C1 segment of cervical spinal cord (tissue), 14 donors: ENCODE results near the gene BDP1.
"Not testable (repeated sequence)": the region's sequence is repeated elsewhere in the genome, so short reads cannot be mapped to it uniquely, and the experiment has no call there.

Source experiments
- DNase-seq, 14 donors: peaks; one replicate each; lab custom pipeline; 2025; lab: John Stamatoyannopoulos, UW

Gene BDP1

GRCh38 chr5:71571811-71572210 lies 116.4 kb downstream of the BDP1 start:
- DNase-seq, result not testable (repeated sequence)

DNA sequence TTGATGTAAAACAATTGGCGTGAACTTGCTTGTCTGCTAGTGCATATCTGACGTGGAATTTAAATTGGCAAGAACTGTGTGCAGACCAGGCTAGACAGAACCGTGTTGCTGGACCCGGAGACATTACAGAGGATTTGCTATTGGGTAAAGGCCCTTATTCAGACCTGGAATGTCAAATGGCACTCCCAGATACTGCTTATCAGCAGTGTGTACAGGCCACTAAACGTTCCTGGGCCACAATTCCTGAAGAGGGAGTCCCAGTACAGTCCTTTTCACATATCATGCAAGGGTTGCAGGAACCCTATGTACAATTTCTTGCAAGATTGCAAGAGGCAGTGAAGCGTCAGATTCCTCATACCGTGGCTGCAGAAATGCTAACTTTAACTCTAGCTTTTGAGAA lies 118.1 kb downstream of the BDP1 start:
- no peak for DNase-seq

GRCh38 chr5:71575588-71575987 lies 120.1 kb downstream of the BDP1 start:
- DNase-seq, result not testable (repeated sequence)

DNA sequence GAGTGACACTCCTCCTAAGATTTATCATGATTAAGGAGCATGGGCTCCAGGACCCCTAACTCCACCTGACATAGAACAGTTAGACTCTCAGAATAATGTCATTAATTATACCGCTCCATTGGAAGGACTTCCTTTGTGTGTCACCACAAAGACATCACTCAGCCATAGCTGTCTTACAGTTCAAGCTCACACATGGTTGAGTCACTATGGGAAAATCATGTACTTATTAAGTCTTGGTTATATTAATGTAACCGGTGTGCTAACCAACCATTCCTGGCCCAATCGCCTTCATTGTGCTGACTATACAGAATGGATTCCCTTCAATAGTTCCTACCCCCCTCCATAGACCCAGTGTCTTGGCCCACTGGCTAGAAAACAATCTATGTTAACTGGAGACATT lies 120.8 kb downstream of the BDP1 start:
- no peak for DNase-seq

DNA sequence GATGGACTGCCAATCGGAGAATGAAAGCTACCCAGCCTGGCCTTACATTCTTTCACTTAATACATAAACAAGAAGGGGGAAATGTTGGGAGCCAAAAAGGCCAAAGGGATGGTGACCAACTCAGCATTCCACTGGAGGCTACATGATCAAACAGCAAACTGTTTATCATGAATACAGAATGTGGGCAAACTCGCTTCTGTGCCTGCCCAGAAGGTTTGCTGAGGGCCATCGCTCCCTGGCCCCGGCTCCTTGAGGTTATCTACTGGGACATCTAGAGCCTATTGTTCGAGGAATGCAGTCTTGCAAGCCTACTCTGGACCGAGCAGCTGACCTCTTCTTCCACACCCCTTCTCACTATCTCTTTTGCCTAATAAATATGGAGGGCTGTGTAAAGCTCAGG lies 122.4 kb downstream of the BDP1 start:
- not testable (repeated sequence) for DNase-seq

DNA sequence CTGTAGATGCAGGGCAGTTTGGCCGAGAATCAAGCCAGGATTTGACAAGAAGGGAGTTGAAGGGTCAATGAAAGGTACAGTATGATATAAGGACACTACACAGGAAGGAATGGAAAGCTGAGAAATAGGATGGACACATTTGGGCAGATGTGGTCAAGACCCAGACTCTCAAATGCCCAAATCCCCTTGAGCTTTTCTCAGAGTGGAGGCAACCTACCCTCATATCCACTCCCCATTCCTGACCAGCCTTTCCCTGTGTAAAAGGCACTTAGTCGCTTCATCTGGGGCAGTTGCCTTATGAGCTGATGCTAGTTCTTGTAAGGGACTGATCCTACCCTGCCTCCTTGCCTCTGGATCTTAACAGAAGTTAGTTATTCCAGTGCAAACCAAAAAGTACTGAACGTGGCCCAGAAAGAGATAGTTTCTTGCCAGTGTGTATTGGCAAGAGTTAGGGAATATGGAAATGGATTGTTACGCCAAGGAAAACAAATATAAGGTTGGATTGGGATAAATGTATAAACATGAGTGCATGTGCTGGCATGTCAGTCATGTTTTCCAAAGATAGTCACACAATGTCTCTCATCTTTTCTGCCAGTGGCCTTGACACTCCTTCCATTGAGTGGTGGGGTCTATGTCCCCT lies 127.6 kb downstream of the BDP1 start:
- no peak for DNase-seq

- no peak for DNase-seq
These were observed 130.8 kb downstream of the BDP1 start for GRCh38 chr5:71586052-71586940.

DNA sequence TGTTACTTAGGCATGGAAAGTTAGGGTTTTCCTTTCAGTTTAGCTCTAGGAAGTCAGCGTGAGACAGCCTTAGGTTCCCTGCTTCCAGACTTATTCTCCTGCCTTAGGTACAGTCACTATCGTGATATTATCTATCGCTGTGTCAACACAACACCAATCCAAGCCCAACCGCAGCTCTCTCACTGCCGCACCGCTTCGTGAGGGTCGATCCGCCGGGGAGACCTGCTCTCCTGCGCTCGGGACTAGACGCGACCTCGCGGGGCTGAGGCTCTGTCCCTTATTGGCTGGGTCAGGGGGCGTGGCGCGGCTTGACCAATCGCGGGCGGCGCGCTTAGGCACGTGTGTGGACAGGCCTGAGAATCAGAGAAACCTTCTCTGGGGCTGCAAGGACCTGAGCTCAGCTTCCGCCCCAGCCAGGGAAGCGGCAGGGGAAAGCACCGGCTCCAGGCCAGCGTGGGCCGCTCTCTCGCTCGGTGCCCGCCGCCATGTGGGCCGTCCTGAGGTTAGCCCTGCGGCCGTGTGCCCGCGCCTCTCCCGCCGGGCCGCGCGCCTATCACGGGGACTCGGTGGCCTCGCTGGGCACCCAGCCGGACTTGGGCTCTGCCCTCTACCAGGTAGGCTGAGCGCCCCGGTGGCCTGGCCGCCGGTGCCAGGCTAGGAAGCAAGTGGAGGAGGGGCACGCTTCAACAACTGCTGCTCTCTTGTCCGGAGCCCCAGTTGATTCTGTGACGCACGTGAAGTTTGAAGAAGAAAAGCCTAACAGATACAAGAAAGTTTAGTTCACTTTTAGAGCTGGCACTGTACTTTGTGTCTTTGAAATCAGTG lies 131.7 kb downstream of the BDP1 start, which contains the start of gene MCCC2:
MCCC2 (plus strand) TSS at position 400 of the 825 bp plus-strand sequence; CDS start at position 486, 86 bp downstream.
- DNase-seq, result peak; percentile 41 to 94 (median 91)

- DNase-seq, result peak in 1 of 14 donors; percentile 30
These were observed 132.5 kb downstream of the BDP1 start for GRCh38 chr5:71587766-71588532.

GRCh38 chr5:71588533-71588885 lies 133.1 kb downstream of the BDP1 start:
- DNase-seq, result no peak

GRCh38 chr5:71589903-71590302 lies 134.5 kb downstream of the BDP1 start:
- DNase-seq, result no peak

GRCh38 chr5:71591100-71591499 lies 135.6 kb downstream of the BDP1 start:
- no peak for DNase-seq

DNA sequence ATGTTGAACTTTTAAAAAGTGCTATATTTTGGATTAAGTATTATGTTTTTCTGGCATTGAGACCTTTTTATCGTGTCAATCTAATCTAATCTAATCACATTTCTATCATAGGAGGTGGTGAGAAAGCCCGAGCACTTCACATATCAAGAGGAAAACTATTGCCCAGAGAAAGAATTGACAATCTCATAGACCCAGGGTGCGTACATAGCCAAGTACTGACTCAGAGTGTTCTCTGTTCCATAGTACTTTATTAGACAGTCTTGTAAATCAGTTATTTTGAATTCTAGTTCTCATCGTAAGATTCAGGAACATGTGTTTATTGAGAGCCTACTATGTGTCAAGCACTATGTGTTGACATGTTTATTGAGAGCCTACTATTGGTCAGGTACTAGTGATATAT lies 140.7 kb downstream of the BDP1 start:
- DNase-seq, result no peak

DNA sequence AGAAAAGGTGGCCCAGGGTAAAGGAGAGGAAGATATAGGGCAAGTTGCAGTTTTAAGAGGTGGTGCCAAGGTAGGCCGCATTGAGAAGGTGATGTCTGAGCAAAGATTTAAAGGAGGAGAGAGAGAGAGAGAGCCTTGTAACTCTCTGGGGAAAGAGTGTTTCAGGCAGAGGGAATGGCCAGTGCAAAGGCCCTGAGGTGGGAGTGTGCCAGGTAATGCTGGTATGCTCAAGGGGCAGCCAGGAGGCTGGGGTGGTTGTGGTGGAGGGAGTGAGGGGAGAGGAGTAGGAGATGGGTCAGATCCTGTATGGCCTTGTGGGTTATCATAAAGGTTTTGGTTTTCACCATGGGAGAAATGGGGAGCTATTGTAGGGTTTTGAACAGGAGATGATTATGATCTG lies 141.6 kb downstream of the BDP1 start:
- no peak for DNase-seq

DNA sequence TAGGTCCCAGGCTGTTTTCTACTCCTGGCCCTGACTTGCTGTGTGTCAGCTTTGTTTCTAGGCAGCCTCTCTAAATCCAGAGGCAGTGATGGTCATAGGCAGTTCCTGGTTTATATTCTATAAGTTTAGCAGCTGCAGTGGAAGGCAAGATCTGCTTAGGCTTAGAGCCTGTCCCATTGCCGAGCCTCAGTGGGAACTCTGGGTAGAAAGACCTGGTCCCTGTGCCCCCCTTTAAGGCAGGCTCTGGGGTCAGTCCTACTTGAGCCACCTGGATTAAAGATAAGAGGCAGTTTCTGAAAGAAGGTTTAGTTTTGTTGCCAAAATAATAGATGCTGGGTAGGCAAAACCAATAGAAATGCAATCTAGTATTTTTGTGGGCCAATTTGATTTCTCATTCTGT lies 145.3 kb downstream of the BDP1 start:
- DNase-seq, result no peak

DNA sequence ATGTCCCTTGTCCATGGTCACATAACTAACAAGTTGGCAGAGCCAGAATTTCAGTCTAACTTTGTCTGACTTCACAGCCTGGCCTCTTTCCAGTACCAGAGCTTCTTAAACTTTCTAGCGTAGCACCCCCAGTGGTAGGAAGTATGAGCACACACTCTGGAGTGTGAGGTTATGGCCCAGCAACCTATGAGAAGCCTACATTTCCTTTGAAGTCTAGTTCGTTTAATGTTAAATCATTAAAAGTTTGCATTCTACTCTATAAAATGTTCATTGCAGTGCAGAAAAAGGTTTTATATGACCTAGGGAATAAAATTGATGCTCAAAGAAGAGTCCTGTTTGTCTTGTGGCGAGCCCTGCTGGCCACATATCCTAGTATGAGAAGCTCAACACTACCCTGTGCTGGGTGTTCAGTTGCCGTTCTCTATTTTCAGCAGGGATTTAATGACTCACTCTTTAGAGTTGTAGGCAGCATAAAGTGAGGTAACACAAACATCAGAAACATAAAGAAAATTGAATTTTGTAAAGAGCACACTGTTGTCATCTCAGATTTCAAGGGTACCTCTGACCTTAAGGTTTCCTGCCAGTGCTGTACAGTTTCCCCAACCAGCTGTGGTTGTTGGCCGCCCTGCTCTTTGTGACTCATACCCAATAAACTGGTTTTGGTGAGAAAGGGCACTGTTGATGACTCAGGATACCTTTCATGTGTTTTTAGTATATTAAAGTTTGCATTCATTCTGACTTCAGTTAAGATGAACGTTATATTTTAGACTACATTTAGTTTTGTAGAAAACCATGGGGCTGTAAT lies 146.0 kb downstream of the BDP1 start:
- peak in 1 of 14 donors; percentile 2 for DNase-seq

- DNase-seq, result not testable (repeated sequence)
These were observed 154.5 kb downstream of the BDP1 start for GRCh38 chr5:71609916-71610315.

GRCh38 chr5:71615809-71616208 lies 160.4 kb downstream of the BDP1 start:
- no peak for DNase-seq
